Gastroesophageal sphincter (tissue), 3 donors: Measurements from ENCODE around the gene C17orf58.

Experiments used
- POLR2AphosphoS5 ChIP-seq: sonication (generic); formaldehyde crosslinking; IDR thresholded peaks from one replicate; pipeline ENCODE4 v1.6.1; 2017; ENCODE audit warnings: antibody characterized with exemption
- TF ChIP-seq, protein P1 (sequence below), 4 experiments: fragments of 200-600 bp in 2 of 4; fragments of 450-650 bp in 2 of 4; sonication (generic) in 1 of 4; IDR thresholded peaks; one replicate each; pipeline ENCODE4 v1.5.1; 2017 to 2019; ENCODE audit warnings: antibody characterized with exemption in 4 of 4, mild to moderate bottlenecking in 2 of 4, moderate library complexity in 2 of 4

DNA sequence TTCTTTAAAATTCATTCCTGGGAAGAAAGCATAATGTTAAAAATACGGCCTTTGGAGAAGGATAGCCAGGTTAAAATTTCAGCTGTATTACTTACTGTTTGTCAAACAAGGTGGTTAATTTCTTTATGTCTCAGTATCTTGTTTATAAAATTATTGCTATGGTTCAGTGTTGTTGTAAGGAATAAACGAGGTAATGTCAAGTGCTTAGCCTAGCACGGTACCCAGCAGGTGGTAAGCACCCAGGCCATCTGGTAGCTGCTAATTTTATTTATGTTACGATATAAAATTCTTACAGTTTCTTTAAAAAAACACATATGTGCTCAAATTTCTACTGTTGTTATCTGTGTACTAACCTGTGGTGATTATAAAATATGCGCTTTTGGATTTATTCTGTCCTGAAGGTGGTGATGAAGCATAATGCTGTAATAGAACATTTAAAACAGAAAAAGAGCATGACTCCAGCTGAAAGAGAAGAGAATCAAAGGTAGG, 48.9 kb downstream of the C17orf58 start:
- TF ChIP-seq, protein P1, sequence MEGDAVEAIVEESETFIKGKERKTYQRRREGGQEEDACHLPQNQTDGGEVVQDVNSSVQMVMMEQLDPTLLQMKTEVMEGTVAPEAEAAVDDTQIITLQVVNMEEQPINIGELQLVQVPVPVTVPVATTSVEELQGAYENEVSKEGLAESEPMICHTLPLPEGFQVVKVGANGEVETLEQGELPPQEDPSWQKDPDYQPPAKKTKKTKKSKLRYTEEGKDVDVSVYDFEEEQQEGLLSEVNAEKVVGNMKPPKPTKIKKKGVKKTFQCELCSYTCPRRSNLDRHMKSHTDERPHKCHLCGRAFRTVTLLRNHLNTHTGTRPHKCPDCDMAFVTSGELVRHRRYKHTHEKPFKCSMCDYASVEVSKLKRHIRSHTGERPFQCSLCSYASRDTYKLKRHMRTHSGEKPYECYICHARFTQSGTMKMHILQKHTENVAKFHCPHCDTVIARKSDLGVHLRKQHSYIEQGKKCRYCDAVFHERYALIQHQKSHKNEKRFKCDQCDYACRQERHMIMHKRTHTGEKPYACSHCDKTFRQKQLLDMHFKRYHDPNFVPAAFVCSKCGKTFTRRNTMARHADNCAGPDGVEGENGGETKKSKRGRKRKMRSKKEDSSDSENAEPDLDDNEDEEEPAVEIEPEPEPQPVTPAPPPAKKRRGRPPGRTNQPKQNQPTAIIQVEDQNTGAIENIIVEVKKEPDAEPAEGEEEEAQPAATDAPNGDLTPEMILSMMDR (IDR thresholded peaks at IDR 0.05) = no peak
- TF ChIP-seq POLR2AphosphoS5 = no peak
